ENCODE measurements around the gene CST9. TPM values are rescaled to one million over a fixed set of nuclear protein-coding genes. Genes with fewer than 3 reads are reported as not detected.
"Not testable (repeated sequence)": the region's sequence is repeated elsewhere in the genome, so short reads cannot be mapped to it uniquely, and the experiment has no call there.

CST9 gene
- total and polyA plus RNA-seq, 2 experiments from 2014 or later: not detected

DNA sequence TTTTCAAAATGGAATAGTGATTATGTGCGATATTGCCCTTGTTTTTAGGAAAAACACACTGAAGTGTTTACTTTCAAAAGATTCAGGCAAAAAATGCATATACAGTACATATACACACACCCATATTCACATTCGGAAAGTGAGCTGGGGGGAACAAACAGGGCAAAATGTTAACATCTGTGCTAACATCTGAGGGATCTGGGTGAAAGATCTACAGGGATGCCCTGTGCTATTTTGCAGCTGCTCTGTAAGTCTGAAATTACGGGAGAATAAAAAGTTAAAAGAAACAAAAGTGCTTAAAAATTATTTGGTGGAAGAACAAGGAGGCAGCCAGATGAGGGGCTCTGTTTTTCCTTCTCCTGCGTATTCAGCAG lies 31.2 kb upstream of the CST9 start:
- Histone ChIP-seq H3K27me3 (no peaks in the 10 kb centered on the region), H3K4me2 (peak overlapping the region; percentile 89), H3K27ac (peak overlapping the region; percentile 96), H3K4me3 (peak overlapping the region; percentile 82), H3K9me3 (ENCODE audit: low read depth) (no peaks in the 10 kb centered on the region), H3K79me2 (peaks cover 19% of the 10 kb centered on the region), H3K36me3 (replicated peaks; ENCODE audit: insufficient read depth, low read depth) (no peaks in the 10 kb centered on the region), H4K20me1 (ENCODE audit: insufficient read depth, poor library complexity, severe bottlenecking) (peaks cover 3% of the 10 kb centered on the region), H3K9me2 (replicated peaks; ENCODE audit: insufficient read depth) (no peaks in the 10 kb centered on the region), H3K4me1 (ENCODE audit: insufficient read depth) (peaks cover 11% of the 10 kb centered on the region), H2AFZ (peak overlapping the region; percentile 96)
- TF ChIP-seq EZH2phosphoT487 (IDR thresholded peaks at IDR 0.05; ENCODE audit: low read depth, severe bottlenecking, unreplicated experiment) (no peak), EZH2 (IDR thresholded peaks at IDR 0.05; ENCODE audit: borderline replicate concordance) (no peak), CTCF (IDR thresholded peaks at IDR 0.05; ENCODE audit: poor library complexity) (no peak)
- no peak for DNase-seq (ENCODE audit: low spot score)
- 33% methylated on average over 4 of the region's 4 CpGs for WGBS (ENCODE audit: low lambda C conversion rate, missing lambda C conversion rate)

DNA sequence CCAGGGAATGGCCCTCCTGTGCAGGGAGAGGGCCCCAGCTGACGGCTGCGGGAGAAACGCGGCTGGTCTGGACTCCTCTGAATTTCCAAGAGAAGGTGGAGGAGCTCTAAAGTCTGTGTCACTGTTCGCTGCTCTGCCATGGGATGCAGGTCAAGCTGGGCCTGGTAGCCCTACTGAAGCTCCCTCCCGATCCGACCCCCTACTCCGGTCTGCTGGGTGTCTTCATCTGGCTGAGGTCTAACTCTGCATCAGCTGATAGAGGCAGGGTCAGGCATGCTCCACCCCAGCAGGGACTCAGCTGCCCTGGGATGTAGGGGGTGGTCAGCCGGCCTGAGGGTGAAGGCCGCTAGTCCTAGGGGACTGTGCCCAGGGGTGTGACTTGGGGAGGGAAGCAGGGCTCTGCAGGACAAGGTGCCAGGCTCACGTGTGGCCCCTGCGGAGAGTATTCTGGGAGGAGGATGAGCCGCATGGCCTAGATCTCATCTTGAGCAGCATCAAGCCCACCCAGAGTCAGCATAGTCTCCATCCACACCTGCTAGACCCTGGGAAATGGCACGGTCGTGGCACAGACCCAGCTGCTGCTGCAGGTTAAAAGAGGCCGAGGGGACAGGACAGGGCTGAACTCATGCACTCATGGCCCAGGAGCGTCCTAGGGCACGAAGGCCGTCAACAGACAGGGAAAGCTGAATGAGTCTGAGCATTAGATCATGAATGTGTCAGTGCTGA lies 30.6 kb upstream of the CST9 start:
- peaks cover 19% of the 10 kb centered on the region for H3K79me2 ChIP-seq
- peaks cover 11% of the 10 kb centered on the region for H3K4me1 ChIP-seq (ENCODE audit: insufficient read depth)
- H3K27me3 ChIP-seq: no peaks in the 10 kb centered on the region
- H3K9me2 ChIP-seq (replicated peaks; ENCODE audit: insufficient read depth): no peaks in the 10 kb centered on the region
- no peaks in the 10 kb centered on the region for H3K36me3 ChIP-seq (replicated peaks; ENCODE audit: insufficient read depth, low read depth)
- H4K20me1 ChIP-seq (ENCODE audit: insufficient read depth, poor library complexity, severe bottlenecking): peaks cover 3% of the 10 kb centered on the region
- H2AFZ ChIP-seq: no peak overlapping the region
- no peak for TF ChIP-seq EZH2phosphoT487 (IDR thresholded peaks at IDR 0.05; ENCODE audit: low read depth, severe bottlenecking, unreplicated experiment)
- TF ChIP-seq CTCF (IDR thresholded peaks at IDR 0.05; ENCODE audit: poor library complexity): no peak
- TF ChIP-seq EZH2 (IDR thresholded peaks at IDR 0.05; ENCODE audit: borderline replicate concordance): no peak
- no peak for DNase-seq (ENCODE audit: low spot score)
- H3K4me3 ChIP-seq: peak overlapping the region; percentile 82
- no peaks in the 10 kb centered on the region for H3K9me3 ChIP-seq (ENCODE audit: low read depth)
- peak overlapping the region; percentile 89 for H3K4me2 ChIP-seq
- WGBS (ENCODE audit: low lambda C conversion rate, missing lambda C conversion rate): 77% methylated on average over 19 of the region's 19 CpGs
- H3K27ac ChIP-seq: no peak overlapping the region

DNA sequence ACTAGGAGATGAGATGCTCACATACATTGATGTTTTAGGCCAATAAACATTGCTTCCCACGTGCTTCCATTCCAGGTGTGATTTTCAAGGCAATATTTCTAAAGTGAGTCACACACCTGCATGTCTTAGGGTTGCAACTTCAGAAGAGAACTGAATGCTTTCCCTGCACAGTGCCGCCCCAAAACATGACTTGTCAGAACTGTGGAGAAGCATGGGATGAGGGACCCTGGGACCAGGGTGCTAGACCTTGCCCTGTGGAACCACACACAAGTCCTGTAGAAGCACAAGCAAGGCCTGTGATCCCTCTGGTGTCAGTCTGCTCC lies 30.0 kb upstream of the CST9 start:
- Histone ChIP-seq H3K4me1 (ENCODE audit: insufficient read depth) (peaks cover 11% of the 10 kb centered on the region), H3K79me2 (peaks cover 19% of the 10 kb centered on the region), H3K4me2 (peak overlapping the region; percentile 89)
- H3K4me3 ChIP-seq; H4K20me1 ChIP-seq (ENCODE audit: insufficient read depth, poor library complexity, severe bottlenecking); H2AFZ ChIP-seq; H3K9me3 ChIP-seq (ENCODE audit: low read depth); H3K36me3 ChIP-seq (replicated peaks; ENCODE audit: insufficient read depth, low read depth); DNase-seq (ENCODE audit: low spot score); H3K27ac ChIP-seq; H3K27me3 ChIP-seq; H3K9me2 ChIP-seq (replicated peaks; ENCODE audit: insufficient read depth): not testable (repeated sequence)
- 70% methylated on average over 2 of the region's 2 CpGs for WGBS (ENCODE audit: low lambda C conversion rate, missing lambda C conversion rate)

DNA sequence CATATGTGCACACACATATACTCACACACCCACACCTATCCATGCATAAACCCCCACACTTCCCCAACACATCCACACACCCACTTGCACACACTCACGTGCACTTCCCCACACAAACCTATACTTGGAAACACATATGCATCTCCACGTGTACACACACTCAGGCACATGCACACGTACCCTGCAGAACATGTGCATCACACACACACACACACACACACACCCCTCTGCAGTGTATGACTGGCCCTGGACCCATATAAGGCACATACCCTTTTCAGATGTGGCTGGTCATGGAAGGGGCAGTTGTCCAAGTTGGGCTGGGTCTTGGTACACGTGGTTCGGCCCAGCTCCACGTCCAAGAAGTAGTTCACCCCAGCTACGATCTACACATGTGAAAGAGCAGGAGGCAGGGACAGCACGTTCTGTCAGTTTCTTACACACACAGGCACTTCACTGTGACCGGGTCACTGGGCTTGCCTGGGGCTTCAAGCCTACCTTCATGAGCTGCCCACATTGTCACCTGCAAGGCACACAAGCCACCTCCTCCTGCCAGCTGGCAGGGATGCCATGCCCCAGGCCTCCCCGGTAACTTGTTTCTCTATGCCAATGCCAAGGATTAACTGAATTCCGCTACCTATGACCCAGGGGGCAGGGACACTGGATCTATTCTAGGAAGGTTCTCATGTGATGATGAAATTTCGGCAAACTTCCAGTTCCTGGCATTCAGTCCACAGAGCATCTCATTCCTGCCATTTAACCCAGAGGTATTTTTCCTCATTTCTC lies 29.5 kb upstream of the CST9 start:
- no peak overlapping the region for H3K4me3 ChIP-seq
- no peaks in the 10 kb centered on the region for H3K9me2 ChIP-seq (replicated peaks; ENCODE audit: insufficient read depth)
- H3K27ac ChIP-seq: no peak overlapping the region
- no peaks in the 10 kb centered on the region for H3K36me3 ChIP-seq (replicated peaks; ENCODE audit: insufficient read depth, low read depth)
- no peaks in the 10 kb centered on the region for H3K9me3 ChIP-seq (ENCODE audit: low read depth)
- H4K20me1 ChIP-seq (ENCODE audit: insufficient read depth, poor library complexity, severe bottlenecking): peaks cover 3% of the 10 kb centered on the region
- H2AFZ ChIP-seq: no peak overlapping the region
- H3K79me2 ChIP-seq: peaks cover 19% of the 10 kb centered on the region
- H3K27me3 ChIP-seq: no peaks in the 10 kb centered on the region
- DNase-seq (ENCODE audit: low spot score): no peak
- H3K4me2 ChIP-seq: peak overlapping the region; percentile 89
- TF ChIP-seq EZH2phosphoT487 (IDR thresholded peaks at IDR 0.05; ENCODE audit: low read depth, severe bottlenecking, unreplicated experiment) (no peak), CTCF (IDR thresholded peaks at IDR 0.05; ENCODE audit: poor library complexity) (no peak), EZH2 (IDR thresholded peaks at IDR 0.05; ENCODE audit: borderline replicate concordance) (no peak)
- WGBS (ENCODE audit: low lambda C conversion rate, missing lambda C conversion rate): 85% methylated on average over 12 of the region's 12 CpGs
- peaks cover 11% of the 10 kb centered on the region for H3K4me1 ChIP-seq (ENCODE audit: insufficient read depth)

Measured in hepatocyte (in vitro differentiated cells).